B cell (primary cell): Measurements from ENCODE around the gene PLAAT5.

Source experiments
- EZH2 ChIP-seq: IDR thresholded peaks from 2 replicates; pipeline ENCODE4 v1.6.1; 2012; ENCODE audit warnings: borderline replicate concordance, low read depth, mild to moderate bottlenecking, moderate library complexity, low read length; ENCODE audit not compliant: insufficient read depth, poor library complexity, severe bottlenecking
- TF ChIP-seq, protein P1 (sequence below): fragments of 200-600 bp; IDR thresholded peaks from one replicate; pipeline ENCODE4 v1.8.0; 2022; ENCODE audit warnings: antibody characterized with exemption, mild to moderate bottlenecking

DNA sequence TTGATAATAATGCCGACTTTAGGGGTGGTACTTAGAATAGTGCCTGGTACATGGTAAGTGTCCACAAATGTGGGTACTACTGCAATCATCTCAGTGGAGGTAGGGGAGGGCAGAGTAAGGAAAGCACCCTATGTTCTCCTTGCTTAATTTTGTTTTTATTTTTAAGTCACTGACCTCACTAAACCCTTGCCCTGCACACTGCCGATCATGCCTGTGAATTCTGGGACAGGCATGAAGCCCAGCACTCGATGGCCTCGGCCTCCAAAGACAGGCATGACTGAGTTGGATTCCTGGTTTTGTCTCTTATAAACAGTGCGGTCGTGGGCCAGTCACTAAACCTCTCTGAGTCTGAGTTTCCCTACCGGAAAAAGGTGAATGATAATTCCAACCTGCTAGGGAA lies 21.8 kb upstream of the PLAAT5 start:
- no peak for TF ChIP-seq EZH2
- TF ChIP-seq, protein P1, sequence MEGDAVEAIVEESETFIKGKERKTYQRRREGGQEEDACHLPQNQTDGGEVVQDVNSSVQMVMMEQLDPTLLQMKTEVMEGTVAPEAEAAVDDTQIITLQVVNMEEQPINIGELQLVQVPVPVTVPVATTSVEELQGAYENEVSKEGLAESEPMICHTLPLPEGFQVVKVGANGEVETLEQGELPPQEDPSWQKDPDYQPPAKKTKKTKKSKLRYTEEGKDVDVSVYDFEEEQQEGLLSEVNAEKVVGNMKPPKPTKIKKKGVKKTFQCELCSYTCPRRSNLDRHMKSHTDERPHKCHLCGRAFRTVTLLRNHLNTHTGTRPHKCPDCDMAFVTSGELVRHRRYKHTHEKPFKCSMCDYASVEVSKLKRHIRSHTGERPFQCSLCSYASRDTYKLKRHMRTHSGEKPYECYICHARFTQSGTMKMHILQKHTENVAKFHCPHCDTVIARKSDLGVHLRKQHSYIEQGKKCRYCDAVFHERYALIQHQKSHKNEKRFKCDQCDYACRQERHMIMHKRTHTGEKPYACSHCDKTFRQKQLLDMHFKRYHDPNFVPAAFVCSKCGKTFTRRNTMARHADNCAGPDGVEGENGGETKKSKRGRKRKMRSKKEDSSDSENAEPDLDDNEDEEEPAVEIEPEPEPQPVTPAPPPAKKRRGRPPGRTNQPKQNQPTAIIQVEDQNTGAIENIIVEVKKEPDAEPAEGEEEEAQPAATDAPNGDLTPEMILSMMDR: no peak
